MM.1S (cell line): Measurements from ENCODE around the gene CRTAP.

Experiments used
- DNase-seq: peaks from one replicate; pipeline ENCODE4 v3.0.0-alpha.2; 2015
- H2AFZ ChIP-seq: fragments of 300-600 bp; sonication (generic); 2 replicates; pipeline ENCODE4 v1.6.0; 2016; ENCODE audit warnings: antibody characterized with exemption, low read length
- H3F3A ChIP-seq: fragments of 300-600 bp; sonication (generic); 2 replicates; pipeline ENCODE4 v1.6.1; 2016; ENCODE audit warnings: mild to moderate bottlenecking, antibody characterized with exemption, low read length, moderate library complexity, mixed read lengths; ENCODE audit not compliant: insufficient read depth
- H3K27ac ChIP-seq: fragments of 300-600 bp; sonication (generic); 2 replicates; pipeline ENCODE4 v1.5.1; 2016; ENCODE audit warnings: mild to moderate bottlenecking, low read length
- H3K27me3 ChIP-seq: fragments of 300-600 bp; sonication (generic); replicated peaks from 2 replicates; pipeline ENCODE4 v1.6.0; 2016; ENCODE audit warnings: low read length; ENCODE audit not compliant: insufficient read depth
- H3K36me3 ChIP-seq: fragments of 300-600 bp; sonication (generic); replicated peaks from 2 replicates; pipeline ENCODE4 v1.6.1; 2016; ENCODE audit warnings: mild to moderate bottlenecking, low read length, mixed read lengths; ENCODE audit not compliant: insufficient read depth
- H3K4me1 ChIP-seq: fragments of 300-600 bp; sonication (generic); 2 replicates; pipeline ENCODE4 v1.6.1; 2016; ENCODE audit warnings: low read length, mixed read lengths
- H3K4me2 ChIP-seq: fragments of 300-600 bp; sonication (generic); 2 replicates; pipeline ENCODE4 v1.6.0; 2016; ENCODE audit warnings: low read depth, low read length
- H3K4me3 ChIP-seq: fragments of 300-600 bp; sonication (generic); 2 replicates; pipeline ENCODE4 v1.5.1; 2016; ENCODE audit warnings: low read length, mixed read lengths
- H3K79me2 ChIP-seq: fragments of 300-600 bp; sonication (generic); 2 replicates; pipeline ENCODE4 v1.6.1; 2016; ENCODE audit warnings: mixed run types, low read length, mixed read lengths
- H3K9ac ChIP-seq: fragments of 300-600 bp; sonication (generic); 2 replicates; pipeline ENCODE4 v1.6.1; 2016; ENCODE audit warnings: low read length, mixed read lengths
- H3K9me2 ChIP-seq: fragments of 300-600 bp; sonication (generic); replicated peaks from 2 replicates; pipeline ENCODE4 v1.6.1; 2016; ENCODE audit warnings: mild to moderate bottlenecking, low read length, mixed read lengths; ENCODE audit not compliant: insufficient read depth
- H3K9me3 ChIP-seq: fragments of 300-600 bp; sonication (generic); replicated peaks from 2 replicates; pipeline ENCODE4 v1.6.1; 2016; ENCODE audit warnings: mild to moderate bottlenecking, low read length, mixed read lengths; ENCODE audit not compliant: insufficient read depth
- H4K20me1 ChIP-seq: fragments of 300-600 bp; sonication (generic); 2 replicates; pipeline ENCODE4 v1.6.1; 2016; ENCODE audit warnings: mild to moderate bottlenecking, low read length, moderate library complexity, mixed read lengths; ENCODE audit not compliant: insufficient read depth
- CTCF ChIP-seq: fragments of 300-600 bp; sonication (generic); IDR thresholded peaks from 2 replicates; pipeline ENCODE4 v1.5.1; 2016; ENCODE audit warnings: antibody characterized with exemption, low read length, mixed read lengths
- EZH2 ChIP-seq: fragments of 300-600 bp; sonication (generic); optimal IDR thresholded peaks from 2 replicates; pipeline ENCODE3; 2017; ENCODE audit warnings: low read depth, mild to moderate bottlenecking, antibody characterized with exemption, low read length, mixed read lengths
- EZH2phosphoT487 ChIP-seq: fragments of 300-600 bp; sonication (generic); IDR thresholded peaks from 2 replicates; pipeline ENCODE4 v1.6.1; 2018; ENCODE audit warnings: antibody characterized with exemption, low read length

Gene CRTAP

DNA sequence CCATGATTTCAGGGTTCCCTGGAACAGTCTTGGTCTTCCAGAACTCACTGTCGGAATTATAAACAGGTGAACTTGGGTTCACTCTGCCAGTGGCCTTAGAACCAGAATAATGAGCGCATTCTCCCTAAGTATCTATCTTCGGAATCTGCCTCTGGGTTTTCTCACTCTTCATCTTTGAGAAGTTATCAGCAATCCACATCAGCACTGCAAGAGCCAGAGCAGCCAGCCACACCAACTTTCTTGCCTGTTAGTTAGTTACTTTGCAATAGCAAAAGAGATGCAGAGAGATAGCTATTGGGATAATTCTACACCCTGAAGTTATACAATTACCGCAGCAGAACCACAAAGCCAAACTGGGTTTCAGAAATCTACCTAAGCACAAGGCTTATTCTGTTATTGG is 42.6 kb upstream of the CRTAP start:
- Histone ChIP-seq H2AFZ (no peak overlapping the region), H4K20me1 (no peaks in the 10 kb centered on the region), H3F3A (no peaks in the 10 kb centered on the region), H3K79me2 (no peaks in the 10 kb centered on the region; the same call in 1 of the 2 replicates), H3K27ac (no peak overlapping the region), H3K36me3 (no peaks in the 10 kb centered on the region; the same call in 1 of the 2 replicates), H3K4me1 (peaks cover 16% of the 10 kb centered on the region), H3K4me2 (no peak overlapping the region), H3K4me3 (no peak overlapping the region), H3K9me2 (no peaks in the 10 kb centered on the region), H3K9ac (no peak overlapping the region), H3K9me3 (no peaks in the 10 kb centered on the region), H3K27me3 (no peaks in the 10 kb centered on the region)
- DNase-seq, result no peak
- TF ChIP-seq EZH2 (no peak), CTCF (no peak), EZH2phosphoT487 (no peak)

- no peak overlapping the region for H3K27ac ChIP-seq
- no peak overlapping the region for H3K9ac ChIP-seq
- no peaks in the 10 kb centered on the region; the same call in 1 of the 2 replicates for H3K36me3 ChIP-seq
- TF ChIP-seq CTCF (no peak), EZH2phosphoT487 (no peak), EZH2 (no peak)
- H3K79me2 ChIP-seq, result no peaks in the 10 kb centered on the region; the same call in 1 of the 2 replicates
- H2AFZ ChIP-seq, result no peak overlapping the region
- H3K9me3 ChIP-seq, result no peaks in the 10 kb centered on the region
- H3K9me2 ChIP-seq, result no peaks in the 10 kb centered on the region
- DNase-seq, result peak; percentile 45
- H3K4me3 ChIP-seq, result no peak overlapping the region
- H3K27me3 ChIP-seq, result no peaks in the 10 kb centered on the region
- no peaks in the 10 kb centered on the region for H3F3A ChIP-seq
- H4K20me1 ChIP-seq, result no peaks in the 10 kb centered on the region
- peak overlapping the region; percentile 28; the same call in 1 of the 2 replicates for H3K4me2 ChIP-seq
- H3K4me1 ChIP-seq, result peaks cover 16% of the 10 kb centered on the region
Measured at GRCh38 chr3:33071946-33072345, 41.9 kb upstream of the CRTAP start.

DNA sequence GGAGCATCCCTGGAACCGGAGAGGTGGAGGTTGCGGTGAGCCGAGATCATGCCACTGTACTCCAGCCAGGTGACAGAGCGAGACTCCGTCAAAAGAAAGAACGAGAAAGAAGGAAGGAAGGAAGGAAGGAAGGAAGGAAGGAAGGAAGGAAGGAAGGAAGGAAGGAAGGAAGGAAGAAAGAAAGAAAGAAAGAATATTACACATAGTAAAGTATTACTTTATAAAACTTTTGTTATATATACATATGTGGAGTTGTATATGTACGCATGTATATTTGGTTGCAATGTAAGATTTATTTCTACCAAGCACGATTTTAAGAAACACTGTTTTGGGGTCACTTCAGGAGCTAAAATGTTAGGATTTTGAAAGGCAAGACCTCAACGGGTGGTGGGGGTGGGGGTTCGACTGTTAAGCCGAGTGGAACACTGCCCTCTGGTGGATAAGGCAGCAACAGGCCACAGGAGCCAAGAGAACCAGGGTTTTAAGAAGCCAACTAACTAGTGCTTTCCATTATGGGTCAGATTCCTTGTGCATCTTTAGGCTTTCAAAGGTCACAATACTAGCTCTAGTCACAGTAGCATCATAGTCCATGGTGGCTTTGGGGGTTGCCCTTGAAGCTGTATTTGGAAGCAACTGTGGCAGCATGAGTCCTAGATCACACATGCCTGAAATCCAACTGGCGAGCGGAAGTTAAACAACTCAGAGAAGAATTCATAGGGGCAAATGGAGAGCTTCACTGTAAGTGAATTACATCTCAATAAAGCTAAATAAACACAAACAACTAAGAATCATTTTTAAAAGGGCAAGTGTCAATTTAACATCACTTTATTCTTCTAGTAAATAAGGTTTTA is 39.4 kb upstream of the CRTAP start:
- no peak overlapping the region for H3K4me3 ChIP-seq
- H4K20me1 ChIP-seq, result no peaks in the 10 kb centered on the region
- H3F3A ChIP-seq, result no peaks in the 10 kb centered on the region
- H3K9me3 ChIP-seq, result no peaks in the 10 kb centered on the region
- H3K36me3 ChIP-seq, result no peaks in the 10 kb centered on the region; the same call in 1 of the 2 replicates
- no peak overlapping the region for H3K27ac ChIP-seq
- H3K79me2 ChIP-seq, result no peaks in the 10 kb centered on the region; the same call in 1 of the 2 replicates
- TF ChIP-seq EZH2, result no peak
- no peak for TF ChIP-seq EZH2phosphoT487
- TF ChIP-seq CTCF, result peak; percentile 94
- no peaks in the 10 kb centered on the region for H3K27me3 ChIP-seq
- H3K4me2 ChIP-seq, result no peak overlapping the region
- H2AFZ ChIP-seq, result no peak overlapping the region
- no peaks in the 10 kb centered on the region for H3K9me2 ChIP-seq
- peak; percentile 66 for DNase-seq
- no peak overlapping the region for H3K9ac ChIP-seq
- H3K4me1 ChIP-seq, result peaks cover 16% of the 10 kb centered on the region
